Activated CD4-positive, CD25-positive, alpha-beta regulatory T cell treated with anti-CD3 and anti-CD28 coated beads, Interleukin-2, amount 50 U/mL, for 72 hours (primary cell): ENCODE data around the gene KRTAP10-4.
"Not testable (repeated sequence)": the region's sequence is repeated elsewhere in the genome, so short reads cannot be mapped to it uniquely, and the experiment has no call there.

Experiments used
- DNase-seq: peaks from one replicate; pipeline ENCODE4 v3.0.0; 2021

KRTAP10-4 gene

DNA sequence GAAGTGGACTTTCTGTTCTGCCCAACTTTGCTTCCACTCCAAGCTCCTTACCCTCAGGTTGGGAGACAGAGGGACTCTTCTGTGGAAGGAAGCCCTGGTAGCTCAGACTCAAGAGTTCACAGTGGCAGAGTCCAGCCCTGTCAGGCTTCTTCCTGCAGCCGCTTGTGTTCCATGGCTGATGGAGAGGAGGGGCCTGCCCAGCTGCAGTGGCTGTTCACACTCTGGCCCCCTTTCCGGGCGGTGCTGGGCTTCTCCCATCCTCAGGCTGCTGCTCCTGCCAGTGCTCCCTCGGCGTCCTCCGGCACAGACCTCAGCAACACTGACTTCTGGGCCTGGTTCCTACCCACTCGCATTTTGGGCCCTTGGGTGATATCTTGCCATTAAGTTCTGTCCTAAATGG, 37.6 kb upstream of the KRTAP10-4 start:
- DNase-seq: no peak

DNA sequence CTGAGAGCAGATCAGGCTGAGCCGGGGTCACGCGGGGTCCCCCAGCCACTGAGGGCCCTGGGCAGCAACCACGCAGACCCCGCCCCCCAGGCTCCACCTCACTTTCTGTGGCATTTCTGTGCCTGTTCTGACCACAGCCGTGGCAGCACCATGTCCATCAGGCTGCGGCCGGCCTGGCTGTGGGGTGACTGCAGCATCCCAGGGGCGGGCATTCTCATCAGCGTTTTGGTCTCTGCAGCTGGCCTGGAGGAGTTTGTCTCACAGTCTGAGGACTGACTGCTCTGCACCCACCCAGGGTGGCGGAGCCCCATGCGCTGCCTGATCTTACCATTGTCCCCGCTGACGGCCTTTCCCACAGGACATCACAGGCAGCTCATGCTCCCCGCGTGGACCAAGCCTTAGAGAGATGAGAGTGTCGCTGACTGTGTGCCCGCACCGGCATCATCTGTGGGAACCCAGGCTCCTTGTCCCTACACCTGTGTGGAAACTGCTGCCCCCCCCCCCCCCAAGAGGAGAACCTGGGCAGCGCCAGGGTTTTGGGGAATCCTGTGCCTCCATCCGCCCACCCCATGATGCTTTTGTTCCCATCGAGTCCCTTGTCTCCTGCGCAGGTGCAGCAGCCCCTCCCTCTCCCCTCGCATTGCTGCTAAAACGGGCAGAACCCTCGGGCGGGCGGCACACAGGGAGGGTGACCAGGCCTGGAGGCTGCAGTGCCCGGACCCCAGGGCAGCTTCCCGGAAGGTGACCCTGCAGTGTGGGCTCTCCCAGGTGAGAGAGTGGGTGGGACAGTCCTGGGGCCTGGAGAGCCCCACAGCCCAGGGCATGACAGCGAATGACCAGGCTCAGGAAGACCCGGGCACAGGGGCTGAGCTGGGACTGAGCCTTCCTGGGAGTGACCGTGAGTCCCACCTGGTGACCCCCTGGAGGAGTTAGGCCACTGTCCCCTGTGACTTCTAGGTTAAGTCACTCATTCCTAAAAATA, 35.3 kb upstream of the KRTAP10-4 start:
- DNase-seq: no peak

DNA sequence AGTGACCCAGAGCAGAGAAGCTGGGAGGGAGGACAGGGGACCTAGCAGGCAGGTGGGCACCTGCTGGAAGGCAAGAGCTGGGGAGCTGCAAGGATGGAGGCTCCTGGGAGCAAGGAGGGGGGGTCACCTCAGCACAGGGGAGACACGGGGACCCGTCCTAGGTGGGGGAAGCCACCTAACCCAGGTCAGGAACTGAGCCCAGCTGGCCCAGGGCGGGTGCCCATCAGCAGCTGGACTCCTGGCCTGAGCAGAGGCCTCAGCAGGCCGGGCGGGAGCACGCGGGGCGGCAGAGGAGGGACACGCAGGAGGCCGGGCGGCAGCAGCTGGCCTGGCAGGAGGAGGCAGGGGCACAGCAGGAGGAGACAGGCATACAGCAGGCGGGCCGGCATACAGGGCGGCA, 34.5 kb upstream of the KRTAP10-4 start:
- DNase-seq: no peak

- DNase-seq: no peak
Observed at GRCh38 chr21:44539991-44540666, 33.4 kb upstream of the KRTAP10-4 start, which contains the start of gene KRTAP10-1. KRTAP10-1 (minus strand) TSS chr21:44540195; CDS start chr21:44540150, 45 bp downstream.

- DNase-seq: no peak
Observed at GRCh38 chr21:44540741-44541288, 32.7 kb upstream of the KRTAP10-4 start.

GRCh38 chr21:44542716-44543115, 30.8 kb upstream of the KRTAP10-4 start:
- no peak for DNase-seq

GRCh38 chr21:44544566-44544965, 29.0 kb upstream of the KRTAP10-4 start:
- DNase-seq: no peak

DNA sequence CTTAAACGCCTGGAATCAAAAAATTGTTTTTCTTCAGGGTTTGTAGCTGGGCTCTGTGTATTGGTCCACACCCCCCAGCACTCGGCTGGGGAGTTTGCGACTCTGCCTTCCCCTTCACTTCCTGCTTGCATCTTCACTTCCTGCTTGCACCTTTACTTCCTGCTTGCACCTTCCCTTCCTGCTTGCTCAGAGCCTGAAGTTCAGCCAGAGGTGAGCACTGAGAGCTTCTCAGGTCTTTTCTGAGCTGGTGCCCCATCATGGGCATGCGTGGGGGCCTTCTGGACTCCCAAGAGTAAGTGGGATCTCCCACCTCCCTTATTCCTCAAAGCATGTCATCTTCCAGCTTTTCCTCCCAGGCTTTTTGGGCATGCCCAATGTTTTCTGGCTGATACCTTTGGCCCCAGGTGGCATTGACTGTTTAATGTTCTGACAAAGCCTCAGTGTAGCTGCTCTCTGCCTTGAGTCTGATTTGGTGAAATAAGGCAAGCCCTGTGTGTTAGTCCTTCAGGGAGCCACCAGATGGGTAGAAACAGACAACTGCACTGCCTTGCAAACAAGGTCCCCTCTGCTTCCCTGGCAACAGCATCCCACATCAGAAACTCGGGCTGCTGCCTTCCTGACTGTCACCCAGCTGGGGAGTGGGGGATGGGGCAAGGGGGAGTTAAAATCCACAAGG, 25.7 kb upstream of the KRTAP10-4 start:
- no peak for DNase-seq

DNA sequence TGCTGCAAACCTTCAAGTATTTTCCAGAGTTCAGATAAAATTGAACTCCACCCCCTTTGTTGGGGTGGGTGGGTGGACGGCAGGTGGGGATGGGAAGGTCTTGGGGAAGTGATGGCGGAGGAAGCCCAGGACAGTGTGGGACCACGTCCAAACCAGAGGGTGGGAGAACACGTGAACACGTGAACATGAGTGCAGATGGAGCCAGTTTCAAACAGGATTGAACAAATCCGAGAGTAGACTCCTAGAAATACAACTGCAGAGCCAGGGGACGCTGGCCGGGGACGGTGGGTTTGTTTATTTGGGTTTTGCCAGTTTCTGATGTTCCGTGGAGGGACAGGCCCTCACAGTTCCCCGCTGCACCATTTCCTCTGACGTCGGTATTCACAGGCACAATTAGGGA, 25.1 kb upstream of the KRTAP10-4 start:
- DNase-seq: no peak

- no peak for DNase-seq
Observed at GRCh38 chr21:44548922-44549321, 24.6 kb upstream of the KRTAP10-4 start.

- DNase-seq: no peak
Observed at GRCh38 chr21:44549525-44550211, 23.9 kb upstream of the KRTAP10-4 start.

DNA sequence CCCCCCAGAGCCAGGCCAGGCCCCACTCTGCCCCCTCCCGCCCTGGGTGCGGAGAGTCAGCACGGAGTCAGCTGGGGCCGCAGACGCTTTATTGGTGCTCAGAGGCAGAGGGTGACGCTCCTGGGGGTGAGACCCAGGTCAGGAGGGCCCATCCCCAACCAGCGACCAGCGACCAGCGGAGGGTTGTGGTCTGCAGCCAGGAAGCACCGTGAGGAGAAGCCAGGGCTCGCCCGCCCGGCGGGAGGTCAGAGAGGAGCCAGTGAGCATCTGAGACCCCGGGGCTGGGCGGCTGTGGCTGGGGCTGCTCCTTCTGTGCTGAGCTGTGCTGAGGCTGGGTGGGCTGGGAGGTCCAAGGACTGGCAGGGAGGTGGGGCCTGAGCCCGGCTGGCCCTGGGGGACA, 23.2 kb upstream of the KRTAP10-4 start:
- DNase-seq: not testable (repeated sequence)

DNA sequence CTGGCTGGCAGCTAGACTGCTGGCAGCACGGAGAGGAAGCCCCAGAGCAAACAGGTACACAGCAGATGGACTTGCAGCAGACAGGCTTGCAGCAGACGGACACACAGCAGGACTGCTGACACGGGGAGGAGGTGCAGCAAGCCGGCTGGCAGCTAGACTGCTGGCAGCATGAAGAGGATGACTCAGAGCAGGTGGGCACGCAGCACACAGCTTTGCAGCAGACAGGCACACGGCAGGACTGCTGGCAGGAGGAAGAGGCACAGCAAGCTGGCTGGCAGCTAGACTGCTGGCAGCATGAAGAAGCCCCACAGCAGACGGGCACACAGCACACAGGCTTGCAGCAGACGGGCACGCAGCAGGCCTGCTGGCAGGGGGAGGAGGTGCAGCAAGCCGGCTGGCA, 22.7 kb upstream of the KRTAP10-4 start:
- peak; percentile 11 for DNase-seq

- DNase-seq: peak; percentile 17
Observed at GRCh38 chr21:44551340-44551961, 22.1 kb upstream of the KRTAP10-4 start, which contains the start of gene KRTAP10-2. KRTAP10-2 (minus strand) TSS chr21:44551505; CDS start chr21:44551458, 47 bp downstream.

- DNase-seq: peak; percentile 17
Observed at GRCh38 chr21:44552136-44552535, 21.4 kb upstream of the KRTAP10-4 start.

- DNase-seq: peak; percentile 4
Observed at GRCh38 chr21:44552681-44553080, 20.8 kb upstream of the KRTAP10-4 start.

- peak; percentile 21 for DNase-seq
Observed at GRCh38 chr21:44555200-44555875, 18.2 kb upstream of the KRTAP10-4 start.

DNA sequence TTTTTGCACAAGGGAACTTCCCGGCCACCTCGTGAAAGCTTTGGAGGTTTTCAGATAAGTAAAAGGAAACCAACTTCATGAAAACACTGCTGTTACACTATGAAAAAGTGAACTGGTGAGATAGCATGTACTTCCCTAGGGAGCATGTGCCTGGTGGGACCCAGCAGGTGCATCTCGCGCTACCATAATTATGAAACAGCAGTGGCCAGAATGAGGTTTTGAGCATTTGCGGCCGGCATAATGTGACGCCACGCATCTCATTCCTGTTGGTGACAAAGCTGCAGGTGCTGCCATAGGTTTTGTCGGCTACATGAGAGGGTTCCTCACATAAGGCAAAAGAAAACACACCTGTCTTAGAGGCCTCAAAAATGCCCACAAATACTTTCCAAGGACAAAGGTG, 16.6 kb upstream of the KRTAP10-4 start:
- DNase-seq: no peak

GRCh38 chr21:44557491-44558328, 15.8 kb upstream of the KRTAP10-4 start:
- peak; percentile 21 for DNase-seq

- not testable (repeated sequence) for DNase-seq
Observed at GRCh38 chr21:44558329-44558675, 15.2 kb upstream of the KRTAP10-4 start.
